Dendritic cell treated with granulocyte-macrophage colony-stimulating factor and Interleukin-4, amounts not matched to agents 40 ng/mL and 50 ng/mL, for 4 days (primary cell): ENCODE results near the gene PCIF1.
"Not testable (repeated sequence)": the region's sequence is repeated elsewhere in the genome, so short reads cannot be mapped to it uniquely, and the experiment has no call there.

Experiments
- H3K27ac Mint-ChIP-seq: one replicate; pipeline ENCODE4 v1.8.0; 2022; ENCODE audit warnings: mild to moderate bottlenecking, mixed read lengths
- H3K27me3 Mint-ChIP-seq: one replicate; pipeline ENCODE4 v1.8.0; 2022; ENCODE audit warnings: mild to moderate bottlenecking, mixed read lengths
- H3K36me3 Mint-ChIP-seq: one replicate; pipeline ENCODE4 v1.8.0; 2022; ENCODE audit warnings: low read depth, mixed read lengths
- H3K4me1 Mint-ChIP-seq: one replicate; pipeline ENCODE4 v1.8.0; 2022; ENCODE audit warnings: low read depth, mixed read lengths
- H3K4me3 Mint-ChIP-seq: one replicate; pipeline ENCODE4 v1.8.0; 2022; ENCODE audit warnings: mild to moderate bottlenecking, moderate library complexity, mixed read lengths
- H3K9me3 Mint-ChIP-seq: one replicate; pipeline ENCODE4 v1.8.0; 2022; ENCODE audit warnings: mixed read lengths
- intact Hi-C: fragments of 100-400 bp; cut with micrococcal nuclease; formaldehyde crosslinking; loops from one replicate; pipeline ENCODE4 v1.15.0; 2022

Gene PCIF1

GRCh38 chr20:45953672-45954071 is 19.2 kb downstream of the PCIF1 start:
- H3K36me3 Mint-ChIP-seq = peaks cover 89% of the 10 kb centered on the region
- H3K9me3 Mint-ChIP-seq = no peaks in the 10 kb centered on the region
- H3K27ac Mint-ChIP-seq = no peak overlapping the region
- intact Hi-C loops = no loop called here
- no peak overlapping the region for H3K4me3 Mint-ChIP-seq
- no peaks in the 10 kb centered on the region for H3K4me1 Mint-ChIP-seq
- no peaks in the 10 kb centered on the region for H3K27me3 Mint-ChIP-seq

- H3K36me3 Mint-ChIP-seq = peaks cover 89% of the 10 kb centered on the region
- intact Hi-C loops, H3K4me1 Mint-ChIP-seq, H3K27me3 Mint-ChIP-seq, H3K27ac Mint-ChIP-seq, H3K9me3 Mint-ChIP-seq, H3K4me3 Mint-ChIP-seq: not testable (repeated sequence)
These were observed 21.8 kb downstream of the PCIF1 start for GRCh38 chr20:45956326-45956725.

- no peaks in the 10 kb centered on the region for H3K4me1 Mint-ChIP-seq
- no peak overlapping the region for H3K27ac Mint-ChIP-seq
- H3K9me3 Mint-ChIP-seq = no peaks in the 10 kb centered on the region
- peaks cover 89% of the 10 kb centered on the region for H3K36me3 Mint-ChIP-seq
- no peak overlapping the region for H3K4me3 Mint-ChIP-seq
- no peaks in the 10 kb centered on the region for H3K27me3 Mint-ChIP-seq
- intact Hi-C loops = no loop called here
These were observed 22.8 kb downstream of the PCIF1 start for GRCh38 chr20:45957021-45957941.

- no peaks in the 10 kb centered on the region for H3K27me3 Mint-ChIP-seq
- intact Hi-C loops = no loop called here
- H3K4me3 Mint-ChIP-seq = no peak overlapping the region
- H3K27ac Mint-ChIP-seq = no peak overlapping the region
- peaks cover 5% of the 10 kb centered on the region for H3K4me1 Mint-ChIP-seq
- no peaks in the 10 kb centered on the region for H3K9me3 Mint-ChIP-seq
- H3K36me3 Mint-ChIP-seq = peaks cover 89% of the 10 kb centered on the region
These were observed 24.1 kb downstream of the PCIF1 start for GRCh38 chr20:45958593-45958992.

GRCh38 chr20:45959126-45959525 is 24.6 kb downstream of the PCIF1 start:
- intact Hi-C loops = no loop called here
- Mint-ChIP-seq H3K4me3 (no peak overlapping the region), H3K27me3 (no peaks in the 10 kb centered on the region), H3K36me3 (peaks cover 89% of the 10 kb centered on the region), H3K4me1 (peaks cover 5% of the 10 kb centered on the region), H3K9me3 (no peaks in the 10 kb centered on the region), H3K27ac (no peak overlapping the region)

GRCh38 chr20:45959956-45960630 is 25.6 kb downstream of the PCIF1 start:
- Mint-ChIP-seq H3K4me3 (no peak overlapping the region), H3K9me3 (no peaks in the 10 kb centered on the region), H3K4me1 (peaks cover 5% of the 10 kb centered on the region), H3K27me3 (no peaks in the 10 kb centered on the region), H3K36me3 (peaks cover 98% of the 10 kb centered on the region), H3K27ac (no peak overlapping the region)
- intact Hi-C loops = no loop called here

GRCh38 chr20:45962031-45962755 is 27.7 kb downstream of the PCIF1 start:
- Mint-ChIP-seq H3K36me3 (peaks cover 100% of the 10 kb centered on the region), H3K4me3 (no peak overlapping the region)
- intact Hi-C loops = loop anchor here (2.0 kb wide), 1 partner anchor 163 kb away; no protein-coding TSS in a partner anchor

GRCh38 chr20:45963059-45964005 is 28.8 kb downstream of the PCIF1 start:
- Mint-ChIP-seq H3K9me3 (no peaks in the 10 kb centered on the region), H3K4me3 (no peak overlapping the region), H3K27ac (peak overlapping the region; percentile 10), H3K36me3 (peaks cover 100% of the 10 kb centered on the region), H3K4me1 (peaks cover 5% of the 10 kb centered on the region), H3K27me3 (no peaks in the 10 kb centered on the region)
- intact Hi-C loops = loop anchor here (1.0 to 2.0 kb wide), 2 partner anchors 139 to 165 kb away; no protein-coding TSS in a partner anchor

More at GRCh38 chr20:45962031-45962755, 27.7 kb downstream of the PCIF1 start:
- Mint-ChIP-seq H3K27me3 (no peaks in the 10 kb centered on the region), H3K27ac (no peak overlapping the region), H3K4me1 (peaks cover 5% of the 10 kb centered on the region), H3K9me3 (no peaks in the 10 kb centered on the region)

- H3K9me3 Mint-ChIP-seq = no peaks in the 10 kb centered on the region
- intact Hi-C loops = no loop called here
These were observed 29.5 kb downstream of the PCIF1 start for GRCh38 chr20:45964006-45964400.

GRCh38 chr20:45965169-45966002 is 30.9 kb downstream of the PCIF1 start:
- no peaks in the 10 kb centered on the region for H3K27me3 Mint-ChIP-seq
- peaks cover 18% of the 10 kb centered on the region for H3K4me1 Mint-ChIP-seq
- no peaks in the 10 kb centered on the region for H3K9me3 Mint-ChIP-seq
- intact Hi-C loops = no loop called here
- no peak overlapping the region for H3K27ac Mint-ChIP-seq
- peaks cover 96% of the 10 kb centered on the region for H3K36me3 Mint-ChIP-seq
- H3K4me3 Mint-ChIP-seq = no peak overlapping the region

More at GRCh38 chr20:45964006-45964400, 29.5 kb downstream of the PCIF1 start:
- no peak overlapping the region for H3K4me3 Mint-ChIP-seq
- H3K27me3 Mint-ChIP-seq = no peaks in the 10 kb centered on the region
- H3K36me3 Mint-ChIP-seq = peaks cover 98% of the 10 kb centered on the region
- H3K27ac Mint-ChIP-seq = no peak overlapping the region
- peaks cover 5% of the 10 kb centered on the region for H3K4me1 Mint-ChIP-seq

- no peaks in the 10 kb centered on the region for H3K9me3 Mint-ChIP-seq
- no peak overlapping the region for H3K4me3 Mint-ChIP-seq
- H3K27ac Mint-ChIP-seq = no peak overlapping the region
- intact Hi-C loops = no loop called here
- peaks cover 32% of the 10 kb centered on the region for H3K4me1 Mint-ChIP-seq
- peaks cover 87% of the 10 kb centered on the region for H3K36me3 Mint-ChIP-seq
- H3K27me3 Mint-ChIP-seq = no peaks in the 10 kb centered on the region
These were observed 33.1 kb downstream of the PCIF1 start for GRCh38 chr20:45967551-45968080.

GRCh38 chr20:45968081-45968671 is 33.7 kb downstream of the PCIF1 start:
- Mint-ChIP-seq H3K9me3 (no peaks in the 10 kb centered on the region), H3K27me3 (no peaks in the 10 kb centered on the region), H3K4me1 (peaks cover 31% of the 10 kb centered on the region), H3K27ac (peak overlapping the region; percentile 22), H3K36me3 (peaks cover 81% of the 10 kb centered on the region), H3K4me3 (no peak overlapping the region)
- intact Hi-C loops = no loop called here
